ENCODE data around the gene RFC1. TPM values are rescaled to one million over a fixed set of nuclear protein-coding genes. Genes with fewer than 3 reads are reported as not detected.

Gene RFC1
- total RNA-seq, 2 donors from 2014 or later, result 30.9 to 46.8 TPM

DNA sequence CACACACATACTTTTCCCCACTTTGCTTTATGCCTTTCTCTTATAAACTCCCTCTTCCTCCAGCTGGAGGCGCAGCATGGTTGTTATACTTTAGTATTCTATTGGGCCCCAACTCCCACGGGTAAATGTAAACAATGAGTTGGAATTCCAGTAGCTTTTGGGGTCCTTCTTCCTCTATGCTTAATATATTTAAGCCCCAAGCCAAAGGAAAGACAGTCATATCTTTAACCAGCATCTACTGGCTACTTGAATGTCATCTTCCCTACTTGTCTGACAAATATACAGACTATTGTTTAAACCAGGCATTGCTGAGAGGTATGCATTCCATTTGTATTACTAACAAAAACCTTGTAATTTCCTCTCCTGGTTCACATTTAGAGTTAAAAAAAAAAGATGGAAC is 110.9 kb downstream of the RFC1 start:
- 50 to 64% methylated on average over 2 of the region's 2 CpGs for WGBS, 2 donors
- intact Hi-C loops (cut with DNase I), result no loop called here
- H3K4me1 ChIP-seq, result peaks cover 11% of the 10 kb centered on the region
- no peaks in the 10 kb centered on the region for H3K27me3 ChIP-seq
- H3K9me3 ChIP-seq, result no peaks in the 10 kb centered on the region
- DNase-seq (no peak), ATAC-seq (no peak)
- TF ChIP-seq, protein P1, sequence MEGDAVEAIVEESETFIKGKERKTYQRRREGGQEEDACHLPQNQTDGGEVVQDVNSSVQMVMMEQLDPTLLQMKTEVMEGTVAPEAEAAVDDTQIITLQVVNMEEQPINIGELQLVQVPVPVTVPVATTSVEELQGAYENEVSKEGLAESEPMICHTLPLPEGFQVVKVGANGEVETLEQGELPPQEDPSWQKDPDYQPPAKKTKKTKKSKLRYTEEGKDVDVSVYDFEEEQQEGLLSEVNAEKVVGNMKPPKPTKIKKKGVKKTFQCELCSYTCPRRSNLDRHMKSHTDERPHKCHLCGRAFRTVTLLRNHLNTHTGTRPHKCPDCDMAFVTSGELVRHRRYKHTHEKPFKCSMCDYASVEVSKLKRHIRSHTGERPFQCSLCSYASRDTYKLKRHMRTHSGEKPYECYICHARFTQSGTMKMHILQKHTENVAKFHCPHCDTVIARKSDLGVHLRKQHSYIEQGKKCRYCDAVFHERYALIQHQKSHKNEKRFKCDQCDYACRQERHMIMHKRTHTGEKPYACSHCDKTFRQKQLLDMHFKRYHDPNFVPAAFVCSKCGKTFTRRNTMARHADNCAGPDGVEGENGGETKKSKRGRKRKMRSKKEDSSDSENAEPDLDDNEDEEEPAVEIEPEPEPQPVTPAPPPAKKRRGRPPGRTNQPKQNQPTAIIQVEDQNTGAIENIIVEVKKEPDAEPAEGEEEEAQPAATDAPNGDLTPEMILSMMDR (IDR thresholded peaks at IDR 0.05), result no peak
- TF ChIP-seq POLR2A (IDR thresholded peaks at IDR 0.05), result no peak
- H3K27ac ChIP-seq, result no peak overlapping the region
- H3K36me3 ChIP-seq (replicated peaks in 1 of 2; ENCODE audit: insufficient read depth in 1 of 2, low read depth in 2 of 2), result no peaks in the 10 kb centered on the region
- no peak overlapping the region for H3K4me3 ChIP-seq

- no peaks in the 10 kb centered on the region for H3K9me3 ChIP-seq
- no peak overlapping the region for H3K4me3 ChIP-seq
- no peaks in the 10 kb centered on the region for H3K36me3 ChIP-seq (replicated peaks in 1 of 2; ENCODE audit: insufficient read depth in 1 of 2, low read depth in 2 of 2)
- DNase-seq (no peak), ATAC-seq (no peak)
- TF ChIP-seq, protein P1 (IDR thresholded peaks at IDR 0.05), result no peak
- no peak for TF ChIP-seq POLR2A (IDR thresholded peaks at IDR 0.05)
- no peak overlapping the region for H3K27ac ChIP-seq
- H3K4me1 ChIP-seq, result no peaks in the 10 kb centered on the region
- 92% methylated on average over 3 of the region's 3 CpGs for WGBS, 2 donors
- intact Hi-C loops (cut with DNase I), result no loop called here
- no peaks in the 10 kb centered on the region for H3K27me3 ChIP-seq
These were observed 122.7 kb downstream of the RFC1 start for GRCh38 chr4:39243462-39243861.

Small RNA genes within 50 kb of the gene (microRNA-seq; reads per million reads assigned to microRNA genes)
- gene MIR5591 (ENCODE audit: borderline number of aligned reads in 2 of 2, borderline replicate concordance in 2 of 2), result 0 reads per million in 2 donors

Small RNA genes within 50 kb of the gene (small RNA-seq; reads per million reads assigned to genes)
- not detected for gene MIR5591
- gene RNU6-32P, result not detected
- gene RNU6-887P, result not detected

Other genes with a start within 250 kb of the RFC1 start
- 10 to 100 TPM; 32.9 to 84.0 TPM for gene WDR19, start 183.8 kb downstream of the RFC1 start, total RNA-seq
- 1 to 10 TPM; 2.1 to 3.6 TPM for gene KLB, start 40.6 kb upstream of the RFC1 start, total RNA-seq
- 1,000 to 10,000 TPM in 1 of 2 donors, 100 to 1,000 TPM in 1; 811 to 1,738 TPM for gene RPL9, start 92.6 kb upstream of the RFC1 start, total RNA-seq
- gene LIAS, start 92.7 kb upstream of the RFC1 start, total RNA-seq, result 10 to 100 TPM in 1 of 2 donors, 1 to 10 TPM in 1; 4.9 to 15.3 TPM
- gene UGDH, start 161.1 kb upstream of the RFC1 start, total RNA-seq, result 100 to 1,000 TPM in 1 of 2 donors, 10 to 100 TPM in 1; 71.1 to 107 TPM